Astrocyte of the spinal cord (primary cell): Measurements from ENCODE around the gene PCCA.

ENCODE experiments used
- DNase-seq: peaks from one replicate; pipeline ENCODE4 v3.0.0; 2011; ENCODE audit warnings: low read depth, low spot score
- H3K4me3 ChIP-seq: 2 replicates; pipeline ENCODE4 v1.5.1; 2011; ENCODE audit warnings: low read depth, mild to moderate bottlenecking, low read length, moderate library complexity
- CTCF ChIP-seq: IDR thresholded peaks from 2 replicates; pipeline ENCODE4 v1.5.1; 2012; ENCODE audit warnings: low read depth, mild to moderate bottlenecking, low read length, inconsistent platforms
- in situ Hi-C: cut with HindIII; loops from 2 replicates; pipeline ENCODE4 v1.10.0; 2017; ENCODE audit warnings: low sequenced_read_pairs

PCCA gene

DNA sequence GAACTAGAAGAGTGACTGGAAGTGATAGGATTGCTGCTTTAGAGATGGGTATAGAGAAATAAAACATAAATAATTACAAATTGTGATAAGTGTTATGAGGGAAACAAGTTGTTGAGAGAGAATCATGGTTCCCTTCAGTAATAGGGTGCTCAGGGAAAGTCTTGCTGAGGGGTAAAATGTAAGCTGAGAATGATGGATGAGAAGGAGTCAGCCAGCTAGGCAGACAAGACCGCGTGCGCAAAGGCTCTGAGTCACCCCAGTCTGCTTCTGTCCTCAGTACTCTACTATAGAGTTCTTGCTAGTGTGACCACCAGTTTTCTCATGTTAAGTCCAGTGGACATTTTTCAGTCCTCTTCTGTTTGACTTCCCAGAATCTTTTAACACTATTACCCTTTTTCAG lies 39.5 kb downstream of the PCCA start:
- no peak overlapping the region for H3K4me3 ChIP-seq
- DNase-seq = peak; percentile 78
- TF ChIP-seq CTCF = no peak
- in situ Hi-C loops = no loop called here

GRCh38 chr13:100128838-100129237 lies 39.9 kb downstream of the PCCA start:
- in situ Hi-C loops = no loop called here
- no peak for DNase-seq
- TF ChIP-seq CTCF = no peak

GRCh38 chr13:100129605-100130004 lies 40.7 kb downstream of the PCCA start:
- in situ Hi-C loops = no loop called here
- DNase-seq = no peak
- no peak for TF ChIP-seq CTCF

More at GRCh38 chr13:100128838-100129237, 39.9 kb downstream of the PCCA start:
- H3K4me3 ChIP-seq = no peak overlapping the region

GRCh38 chr13:100130092-100130491 lies 41.2 kb downstream of the PCCA start:
- no peak for TF ChIP-seq CTCF
- no peak overlapping the region for H3K4me3 ChIP-seq
- peak; percentile 17 for DNase-seq
- in situ Hi-C loops = no loop called here

More at GRCh38 chr13:100129605-100130004, 40.7 kb downstream of the PCCA start:
- H3K4me3 ChIP-seq = no peak overlapping the region

DNA sequence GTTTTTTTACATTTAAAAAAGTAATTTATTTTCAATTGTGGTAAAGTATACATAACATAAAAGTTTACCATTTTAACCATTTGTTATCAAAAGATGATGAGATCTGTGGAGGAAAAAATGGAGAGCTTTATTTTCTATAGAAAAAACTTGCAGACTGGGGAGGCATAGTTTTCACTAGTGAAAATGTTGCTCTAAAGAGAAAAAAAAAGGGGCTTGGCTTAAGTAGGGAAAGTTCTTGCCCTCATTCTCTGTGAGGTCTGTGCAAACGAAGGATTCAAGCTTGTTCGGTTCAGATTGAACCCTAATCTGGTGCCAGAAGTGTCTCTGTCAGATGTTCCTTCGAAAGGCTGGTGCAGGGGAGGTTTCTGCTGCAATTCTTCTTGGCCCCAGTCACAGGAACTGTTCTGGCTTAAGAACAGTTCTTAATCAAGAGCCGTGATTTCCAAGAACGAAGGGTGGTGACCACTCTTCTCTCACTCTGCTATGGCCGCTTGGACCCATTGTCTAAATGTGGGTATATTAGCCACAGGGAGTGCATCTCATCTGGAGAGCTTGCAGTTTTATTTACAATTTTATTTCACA lies 42.1 kb downstream of the PCCA start:
- in situ Hi-C loops = no loop called here
- no peak for DNase-seq

DNA sequence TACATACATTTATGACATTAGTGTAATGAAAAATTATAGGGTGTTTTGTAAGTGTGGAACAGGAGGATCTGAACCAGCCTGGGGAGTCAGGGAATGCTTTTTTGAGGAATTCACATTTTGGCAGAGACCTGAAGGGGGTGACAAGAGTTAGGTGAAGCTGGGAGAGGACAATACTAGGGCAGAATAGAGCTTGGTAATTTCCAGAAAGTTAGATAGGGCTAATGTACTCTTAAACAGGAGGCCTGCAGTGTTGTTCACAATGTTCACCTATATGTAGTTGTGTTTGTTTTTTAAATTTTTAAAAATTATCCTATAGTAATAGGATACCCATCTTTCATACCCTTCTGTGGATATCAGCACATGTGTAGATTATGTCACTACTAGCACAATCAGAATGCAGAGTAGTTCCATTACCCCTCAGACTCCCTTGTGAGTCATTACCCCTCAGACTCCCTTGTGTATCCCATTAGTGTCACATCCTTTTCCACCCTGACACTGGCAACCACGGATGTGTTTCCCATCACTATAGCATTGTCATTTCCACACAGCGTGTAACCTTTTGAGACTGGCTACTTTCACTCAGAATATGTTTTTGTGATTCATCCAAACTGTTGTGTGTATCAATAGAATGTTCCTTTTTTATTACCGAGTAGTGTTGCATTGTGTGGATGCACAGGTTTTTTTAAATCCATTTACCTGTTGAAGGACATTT lies 43.1 kb downstream of the PCCA start:
- no peak overlapping the region for H3K4me3 ChIP-seq
- no peak for TF ChIP-seq CTCF
- DNase-seq = peak; percentile 81
- in situ Hi-C loops = no loop called here

More for the DNA sequence above, 42.1 kb downstream of the PCCA start:
- no peak overlapping the region for H3K4me3 ChIP-seq
- TF ChIP-seq CTCF = no peak
